CMK (cell line): ENCODE results near the gene AOC2.
"Not testable (repeated sequence)": the region's sequence is repeated elsewhere in the genome, so short reads cannot be mapped to it uniquely, and the experiment has no call there.

Experiments
- DNase-seq: peaks from one replicate; pipeline ENCODE4 v3.0.0-alpha.2; 2010; ENCODE audit warnings: low read depth

Gene AOC2

GRCh38 chr17:42855048-42855596, 10.7 kb downstream of the AOC2 start:
- no peak for DNase-seq

- not testable (repeated sequence) for DNase-seq
Observed at GRCh38 chr17:42856093-42856492, 11.7 kb downstream of the AOC2 start.

- not testable (repeated sequence) for DNase-seq
Observed at GRCh38 chr17:42856516-42856915, 12.1 kb downstream of the AOC2 start.

- DNase-seq = no peak
Observed at GRCh38 chr17:42857389-42857788, 13.0 kb downstream of the AOC2 start.

- DNase-seq = no peak
Observed at GRCh38 chr17:42865638-42866094, 21.3 kb downstream of the AOC2 start.

- no peak for DNase-seq
Observed at GRCh38 chr17:42866216-42866615, 21.8 kb downstream of the AOC2 start.

- no peak for DNase-seq
Observed at GRCh38 chr17:42866631-42867575, 22.5 kb downstream of the AOC2 start.

GRCh38 chr17:42867694-42868261, 23.4 kb downstream of the AOC2 start:
- DNase-seq = not testable (repeated sequence)

- DNase-seq = no peak
Observed at GRCh38 chr17:42868338-42868737, 24.0 kb downstream of the AOC2 start.

GRCh38 chr17:42871647-42872046, 27.3 kb downstream of the AOC2 start:
- DNase-seq = no peak

GRCh38 chr17:42872251-42872965, 28.0 kb downstream of the AOC2 start:
- DNase-seq = no peak

GRCh38 chr17:42873315-42873714, 28.9 kb downstream of the AOC2 start:
- DNase-seq = no peak

GRCh38 chr17:42873932-42874695, 29.7 kb downstream of the AOC2 start:
- not testable (repeated sequence) for DNase-seq

GRCh38 chr17:42877037-42877436, 32.7 kb downstream of the AOC2 start:
- no peak for DNase-seq

GRCh38 chr17:42878123-42878880, 33.9 kb downstream of the AOC2 start:
- DNase-seq = no peak

GRCh38 chr17:42878924-42879595, 34.7 kb downstream of the AOC2 start:
- DNase-seq = no peak

GRCh38 chr17:42879596-42879985, 35.2 kb downstream of the AOC2 start:
- no peak for DNase-seq

- DNase-seq = no peak
Observed at GRCh38 chr17:42880776-42881310, 36.5 kb downstream of the AOC2 start.

GRCh38 chr17:42881706-42882105, 37.3 kb downstream of the AOC2 start:
- not testable (repeated sequence) for DNase-seq

GRCh38 chr17:42882166-42882565, 37.8 kb downstream of the AOC2 start:
- DNase-seq = no peak
